Activated T-helper 1 cell treated with anti-CD3 and anti-CD28 coated beads, Interleukin-12 subunit alpha, Interleukin-12 subunit beta, Interleukin-2, Interleukin-4 antibody, amounts not matched to agents 30 ng/mL and 10 ng/mL and 1 ng/mL, durations not matched to agents 14 hours and 24 hours and 36 hours (primary cell): Measurements from ENCODE around the gene STAG3. TPM values are rescaled to one million over a fixed set of nuclear protein-coding genes. Genes with fewer than 3 reads are reported as not detected.
A peak's percentile ranks its signal among the peaks of the same experiment; 100 is the strongest.

ENCODE experiments used
- DNase-seq: peaks from one replicate; pipeline ENCODE4 v3.0.0; 2021; ENCODE audit warnings: low spot score
- H3K27ac Mint-ChIP-seq: one replicate; pipeline ENCODE4 v1.8.0; 2021; ENCODE audit warnings: mild to moderate bottlenecking, mixed read lengths
- H3K27me3 Mint-ChIP-seq: one replicate; pipeline ENCODE4 v1.8.0; 2022; ENCODE audit warnings: mild to moderate bottlenecking, moderate library complexity, mixed read lengths; ENCODE audit not compliant: insufficient read depth
- H3K36me3 Mint-ChIP-seq: one replicate; pipeline ENCODE4 v1.8.0; 2021; ENCODE audit warnings: low read depth, mixed read lengths
- H3K4me1 Mint-ChIP-seq: one replicate; pipeline ENCODE4 v1.8.0; 2021; ENCODE audit warnings: low read depth, mixed read lengths
- H3K4me3 Mint-ChIP-seq: one replicate; pipeline ENCODE4 v1.8.0; 2021; ENCODE audit warnings: mild to moderate bottlenecking, moderate library complexity, mixed read lengths
- H3K9me3 Mint-ChIP-seq: one replicate; pipeline ENCODE4 v1.8.0; 2021; ENCODE audit warnings: mixed read lengths
- intact Hi-C: fragments of 100-400 bp; cut with micrococcal nuclease; formaldehyde crosslinking; loops from one replicate; pipeline ENCODE4 v1.15.1; 2024
- total RNA-seq: library from RNA; stranded (reverse); gene quantifications from 2 replicates; pipeline ENCODE4 v1.2.3, GENCODE V29; 2022

STAG3 gene
- total RNA-seq, 1 donor from 2014 or later, result 25.0 TPM

- Mint-ChIP-seq H3K27ac (peak overlapping the region; percentile 81), H3K4me1 (peaks cover 56% of the 10 kb centered on the region), H3K4me3 (peak overlapping the region; percentile 81), H3K27me3 (no peaks in the 10 kb centered on the region), H3K9me3 (no peaks in the 10 kb centered on the region), H3K36me3 (peaks cover 22% of the 10 kb centered on the region)
- intact Hi-C loops, result loop anchor here (2.0 kb wide), 1 partner anchor 114 kb away; no protein-coding TSS in a partner anchor
- no peak for DNase-seq
These were observed 18.6 kb upstream of the STAG3 start for GRCh38 chr7:100159099-100159623.

- intact Hi-C loops, result no loop called here
- no peaks in the 10 kb centered on the region for H3K27me3 Mint-ChIP-seq
- H3K36me3 Mint-ChIP-seq, result peaks cover 20% of the 10 kb centered on the region
- H3K4me1 Mint-ChIP-seq, result peaks cover 59% of the 10 kb centered on the region
- H3K27ac Mint-ChIP-seq, result no peak overlapping the region
- no peaks in the 10 kb centered on the region for H3K9me3 Mint-ChIP-seq
- H3K4me3 Mint-ChIP-seq, result peak overlapping the region; percentile 37
- DNase-seq, result no peak
These were observed 17.7 kb upstream of the STAG3 start for GRCh38 chr7:100160067-100160466.

- intact Hi-C loops, result no loop called here
- Mint-ChIP-seq H3K9me3 (no peaks in the 10 kb centered on the region), H3K36me3 (no peaks in the 10 kb centered on the region), H3K4me1 (peaks cover 57% of the 10 kb centered on the region), H3K4me3 (peak overlapping the region; percentile 55), H3K27ac (no peak overlapping the region), H3K27me3 (peaks cover 7% of the 10 kb centered on the region)
- DNase-seq, result no peak
These were observed 14.6 kb upstream of the STAG3 start for GRCh38 chr7:100163006-100163531.

- H3K27ac Mint-ChIP-seq, result peak overlapping the region; percentile 27
- peaks cover 10% of the 10 kb centered on the region for H3K27me3 Mint-ChIP-seq
- intact Hi-C loops, result no loop called here
- DNase-seq, result no peak
- H3K4me1 Mint-ChIP-seq, result peaks cover 63% of the 10 kb centered on the region
- H3K9me3 Mint-ChIP-seq, result no peaks in the 10 kb centered on the region
- no peak overlapping the region for H3K4me3 Mint-ChIP-seq
- H3K36me3 Mint-ChIP-seq, result no peaks in the 10 kb centered on the region
These were observed 13.8 kb upstream of the STAG3 start for GRCh38 chr7:100163871-100164270.

- Mint-ChIP-seq H3K27ac (peak overlapping the region; percentile 59), H3K4me1 (peaks cover 76% of the 10 kb centered on the region), H3K9me3 (no peaks in the 10 kb centered on the region), H3K27me3 (peaks cover 20% of the 10 kb centered on the region), H3K36me3 (no peaks in the 10 kb centered on the region), H3K4me3 (peak overlapping the region; percentile 78)
- DNase-seq, result peak; percentile 31
- intact Hi-C loops, result loop anchor here (5.0 kb wide), 1 partner anchor 41 kb away; no protein-coding TSS in a partner anchor
These were observed 11.3 kb upstream of the STAG3 start for GRCh38 chr7:100166317-100166940.

- intact Hi-C loops, result loop anchor here (1.0 to 5.0 kb wide), 2 partner anchors 9 to 40 kb away; partner anchors contain the start of gene TRAPPC14
- no peaks in the 10 kb centered on the region for H3K9me3 Mint-ChIP-seq
- peaks cover 76% of the 10 kb centered on the region for H3K4me1 Mint-ChIP-seq
- peaks cover 24% of the 10 kb centered on the region for H3K27me3 Mint-ChIP-seq
- peak overlapping the region; percentile 78 for H3K4me3 Mint-ChIP-seq
- peaks cover 2% of the 10 kb centered on the region for H3K36me3 Mint-ChIP-seq
- no peak for DNase-seq
- peak overlapping the region; percentile 59 for H3K27ac Mint-ChIP-seq
These were observed 10.5 kb upstream of the STAG3 start for GRCh38 chr7:100166970-100167911.

GRCh38 chr7:100167912-100168323 is 9.8 kb upstream of the STAG3 start:
- H3K4me1 Mint-ChIP-seq, result peaks cover 71% of the 10 kb centered on the region
- peaks cover 24% of the 10 kb centered on the region for H3K27me3 Mint-ChIP-seq
- intact Hi-C loops, result loop anchor here (1.0 to 5.0 kb wide), 3 partner anchors 9 to 39 kb away; partner anchors contain the start of genes GPC2, STAG3 and TRAPPC14
- peaks cover 2% of the 10 kb centered on the region for H3K36me3 Mint-ChIP-seq
- peak overlapping the region; percentile 78 for H3K4me3 Mint-ChIP-seq
- peak overlapping the region; percentile 38 for H3K27ac Mint-ChIP-seq
- DNase-seq, result no peak
- H3K9me3 Mint-ChIP-seq, result no peaks in the 10 kb centered on the region

- Mint-ChIP-seq H3K27me3 (peaks cover 28% of the 10 kb centered on the region), H3K4me1 (peaks cover 62% of the 10 kb centered on the region), H3K27ac (no peak overlapping the region), H3K4me3 (peak overlapping the region; percentile 78), H3K9me3 (no peaks in the 10 kb centered on the region), H3K36me3 (peaks cover 2% of the 10 kb centered on the region)
- no peak for DNase-seq
- intact Hi-C loops, result loop anchor here (5.0 kb wide), 1 partner anchor 38 kb away; no protein-coding TSS in a partner anchor
These were observed 8.4 kb upstream of the STAG3 start for GRCh38 chr7:100169147-100169850.

- Mint-ChIP-seq H3K27me3 (peaks cover 34% of the 10 kb centered on the region), H3K27ac (peak overlapping the region; percentile 35)
- intact Hi-C loops, result no loop called here
These were observed 7.4 kb upstream of the STAG3 start for GRCh38 chr7:100170101-100170897.

GRCh38 chr7:100171087-100171681 is 6.5 kb upstream of the STAG3 start:
- peak overlapping the region; percentile 76 for H3K4me3 Mint-ChIP-seq

More at GRCh38 chr7:100170101-100170897, 7.4 kb upstream of the STAG3 start:
- Mint-ChIP-seq H3K4me3 (peak overlapping the region; percentile 76), H3K9me3 (no peaks in the 10 kb centered on the region), H3K4me1 (peaks cover 66% of the 10 kb centered on the region), H3K36me3 (peaks cover 2% of the 10 kb centered on the region)
- no peak for DNase-seq

GRCh38 chr7:100171840-100172239 is 5.9 kb upstream of the STAG3 start:
- no peak overlapping the region for H3K27ac Mint-ChIP-seq
- intact Hi-C loops, result no loop called here

More at GRCh38 chr7:100171087-100171681, 6.5 kb upstream of the STAG3 start:
- H3K4me1 Mint-ChIP-seq, result peaks cover 67% of the 10 kb centered on the region
- DNase-seq, result no peak
- peaks cover 36% of the 10 kb centered on the region for H3K27me3 Mint-ChIP-seq
- H3K36me3 Mint-ChIP-seq, result peaks cover 2% of the 10 kb centered on the region
- no peak overlapping the region for H3K27ac Mint-ChIP-seq
- intact Hi-C loops, result no loop called here
- H3K9me3 Mint-ChIP-seq, result no peaks in the 10 kb centered on the region

More at GRCh38 chr7:100171840-100172239, 5.9 kb upstream of the STAG3 start:
- peaks cover 35% of the 10 kb centered on the region for H3K27me3 Mint-ChIP-seq
- no peak for DNase-seq
- peaks cover 67% of the 10 kb centered on the region for H3K4me1 Mint-ChIP-seq
- peaks cover 2% of the 10 kb centered on the region for H3K36me3 Mint-ChIP-seq
- peak overlapping the region; percentile 71 for H3K4me3 Mint-ChIP-seq
- no peaks in the 10 kb centered on the region for H3K9me3 Mint-ChIP-seq
